ENCODE results near the gene PTP4A1.
A peak's percentile ranks its signal among the peaks of the same experiment; 100 is the strongest.

Gene PTP4A1

GRCh38 chr6:63526931-63527330 is 45.3 kb upstream of the PTP4A1 start:
- Histone ChIP-seq H2BK120ac (ENCODE audit: low read depth, low read length) (no peak overlapping the region), H3K27me3 (ENCODE audit: control insufficient read depth in 3 of 3, insufficient read depth in 3 of 3, low read depth in 1 of 3, low read length in 3 of 3) (no peaks in the 10 kb centered on the region), H3K27ac (replicated peaks; ENCODE audit: low read length) (no peak overlapping the region)

GRCh38 chr6:63527658-63528514 is 44.4 kb upstream of the PTP4A1 start:
- Histone ChIP-seq H3K14ac (ENCODE audit: low read length) (no peak overlapping the region), H3K9me3 (replicated peaks in 1 of 2; ENCODE audit: control insufficient read depth in 2 of 2, insufficient read depth in 1 of 2, low read depth in 1 of 2, low read length in 2 of 2) (peaks cover 0 to 1% of the 10 kb centered on the region in 2 donors), H3K79me1 (ENCODE audit: low read depth, low read length) (peaks cover 2% of the 10 kb centered on the region), H2BK15ac (ENCODE audit: low read length) (no peak overlapping the region), H3K4ac (ENCODE audit: low read length) (no peak overlapping the region), H4K91ac (ENCODE audit: low read depth, low read length, poor library complexity) (no peak overlapping the region), H3K36me3 (replicated peaks in 1 of 2; ENCODE audit: control insufficient read depth in 2 of 2, insufficient read depth in 2 of 2, low read length in 2 of 2) (no peaks in the 10 kb centered on the region), H3K4me1 (ENCODE audit: control insufficient read depth in 2 of 2, insufficient read depth in 1 of 2, low read depth in 1 of 2, low read length in 2 of 2) (no peaks in the 10 kb centered on the region), H3K9ac (ENCODE audit: low read depth, low read length, poor library complexity) (no peak overlapping the region), H2BK5ac (ENCODE audit: low read length) (no peak overlapping the region), H3K4me3 (ENCODE audit: low read length in 2 of 2) (no peak overlapping the region), H3K27ac (replicated peaks; ENCODE audit: low read length) (no peak overlapping the region), H3K27me3 (ENCODE audit: control insufficient read depth in 3 of 3, insufficient read depth in 3 of 3, low read depth in 1 of 3, low read length in 3 of 3) (no peaks in the 10 kb centered on the region), H2AK5ac (ENCODE audit: low read depth, low read length) (no peak overlapping the region), H4K8ac (ENCODE audit: low read depth, low read length) (no peak overlapping the region), H2BK120ac (ENCODE audit: low read depth, low read length) (no peak overlapping the region), H2AFZ (ENCODE audit: low read length) (peak overlapping the region; percentile 22), H2BK12ac (ENCODE audit: low read length) (no peak overlapping the region), H3K23ac (ENCODE audit: low read depth, low read length, poor library complexity) (no peak overlapping the region), H3K18ac (ENCODE audit: low read length) (no peak overlapping the region), H3K4me2 (ENCODE audit: insufficient read depth, low read length, poor library complexity, severe bottlenecking) (no peak overlapping the region)
- DNase-seq (ENCODE audit: low spot score) = no peak
- no CpG with 5 or more reads among the region's 6 CpGs for WGBS, 2 donors (ENCODE audit: extremely low coverage in 2 of 2, insufficient read length in 2 of 2, insufficient replicate concordance in 1 of 2)

More at GRCh38 chr6:63526931-63527330, 45.3 kb upstream of the PTP4A1 start:
- Histone ChIP-seq H3K14ac (ENCODE audit: low read length) (no peak overlapping the region), H2BK15ac (ENCODE audit: low read length) (no peak overlapping the region), H3K36me3 (replicated peaks in 1 of 2; ENCODE audit: control insufficient read depth in 2 of 2, insufficient read depth in 2 of 2, low read length in 2 of 2) (no peaks in the 10 kb centered on the region), H3K4me1 (ENCODE audit: control insufficient read depth in 2 of 2, insufficient read depth in 1 of 2, low read depth in 1 of 2, low read length in 2 of 2) (no peaks in the 10 kb centered on the region), H4K91ac (ENCODE audit: low read depth, low read length, poor library complexity) (no peak overlapping the region), H3K4ac (ENCODE audit: low read length) (no peak overlapping the region), H2BK5ac (ENCODE audit: low read length) (no peak overlapping the region), H2AFZ (ENCODE audit: low read length) (no peak overlapping the region), H4K8ac (ENCODE audit: low read depth, low read length) (no peak overlapping the region), H3K79me1 (ENCODE audit: low read depth, low read length) (peaks cover 2% of the 10 kb centered on the region), H3K4me2 (ENCODE audit: insufficient read depth, low read length, poor library complexity, severe bottlenecking) (no peak overlapping the region), H3K9me3 (replicated peaks in 1 of 2; ENCODE audit: control insufficient read depth in 2 of 2, insufficient read depth in 1 of 2, low read depth in 1 of 2, low read length in 2 of 2) (no peaks in the 10 kb centered on the region), H3K18ac (ENCODE audit: low read length) (no peak overlapping the region), H2BK12ac (ENCODE audit: low read length) (no peak overlapping the region), H3K23ac (ENCODE audit: low read depth, low read length, poor library complexity) (no peak overlapping the region), H2AK5ac (ENCODE audit: low read depth, low read length) (no peak overlapping the region), H3K9ac (ENCODE audit: low read depth, low read length, poor library complexity) (no peak overlapping the region), H3K4me3 (ENCODE audit: low read length in 2 of 2) (no peak overlapping the region)
- DNase-seq (ENCODE audit: low spot score) = no peak

- no peak overlapping the region for H2AFZ ChIP-seq (ENCODE audit: low read length)
- no peaks in the 10 kb centered on the region for H3K36me3 ChIP-seq (replicated peaks in 1 of 2; ENCODE audit: control insufficient read depth in 2 of 2, insufficient read depth in 2 of 2, low read length in 2 of 2)
- no peak overlapping the region for H3K27ac ChIP-seq (replicated peaks; ENCODE audit: low read length)
- H2AK5ac ChIP-seq (ENCODE audit: low read depth, low read length) = no peak overlapping the region
- H3K4me1 ChIP-seq (ENCODE audit: control insufficient read depth in 2 of 2, insufficient read depth in 1 of 2, low read depth in 1 of 2, low read length in 2 of 2) = no peaks in the 10 kb centered on the region
- H3K27me3 ChIP-seq (ENCODE audit: control insufficient read depth in 3 of 3, insufficient read depth in 3 of 3, low read depth in 1 of 3, low read length in 3 of 3) = no peaks in the 10 kb centered on the region
- H3K4ac ChIP-seq (ENCODE audit: low read length) = no peak overlapping the region
- no peak for DNase-seq (ENCODE audit: low spot score)
- H4K91ac ChIP-seq (ENCODE audit: low read depth, low read length, poor library complexity) = no peak overlapping the region
- H3K79me1 ChIP-seq (ENCODE audit: low read depth, low read length) = peaks cover 2% of the 10 kb centered on the region
- no peak overlapping the region for H3K4me2 ChIP-seq (ENCODE audit: insufficient read depth, low read length, poor library complexity, severe bottlenecking)
- H3K18ac ChIP-seq (ENCODE audit: low read length) = no peak overlapping the region
- no peak overlapping the region for H2BK5ac ChIP-seq (ENCODE audit: low read length)
- no peak overlapping the region for H3K9ac ChIP-seq (ENCODE audit: low read depth, low read length, poor library complexity)
- WGBS, 2 donors (ENCODE audit: extremely low coverage in 2 of 2, insufficient read length in 2 of 2, insufficient replicate concordance in 1 of 2) = no CpG with 5 or more reads among the region's 4 CpGs
- H4K8ac ChIP-seq (ENCODE audit: low read depth, low read length) = no peak overlapping the region
- H2BK12ac ChIP-seq (ENCODE audit: low read length) = no peak overlapping the region
- H2BK120ac ChIP-seq (ENCODE audit: low read depth, low read length) = no peak overlapping the region
- H3K14ac ChIP-seq (ENCODE audit: low read length) = no peak overlapping the region
- H2BK15ac ChIP-seq (ENCODE audit: low read length) = no peak overlapping the region
- no peak overlapping the region for H3K23ac ChIP-seq (ENCODE audit: low read depth, low read length, poor library complexity)
- H3K9me3 ChIP-seq (replicated peaks in 1 of 2; ENCODE audit: control insufficient read depth in 2 of 2, insufficient read depth in 1 of 2, low read depth in 1 of 2, low read length in 2 of 2) = peaks cover 0 to 1% of the 10 kb centered on the region in 2 donors
- no peak overlapping the region for H3K4me3 ChIP-seq (ENCODE audit: low read length in 2 of 2)
Measured at GRCh38 chr6:63529498-63529897, 42.8 kb upstream of the PTP4A1 start.

- H2AFZ ChIP-seq (ENCODE audit: low read length) = no peak overlapping the region
- no peak overlapping the region for H2BK12ac ChIP-seq (ENCODE audit: low read length)
- no peak overlapping the region for H3K4ac ChIP-seq (ENCODE audit: low read length)
- H2BK15ac ChIP-seq (ENCODE audit: low read length) = no peak overlapping the region
- H3K9me3 ChIP-seq (replicated peaks in 1 of 2; ENCODE audit: control insufficient read depth in 2 of 2, insufficient read depth in 1 of 2, low read depth in 1 of 2, low read length in 2 of 2) = peaks cover 0 to 1% of the 10 kb centered on the region in 2 donors
- no peak overlapping the region for H2AK5ac ChIP-seq (ENCODE audit: low read depth, low read length)
- no peak overlapping the region for H3K23ac ChIP-seq (ENCODE audit: low read depth, low read length, poor library complexity)
- no peak overlapping the region for H3K4me2 ChIP-seq (ENCODE audit: insufficient read depth, low read length, poor library complexity, severe bottlenecking)
- no CpG with 5 or more reads among the region's 3 CpGs for WGBS, 2 donors (ENCODE audit: extremely low coverage in 2 of 2, insufficient read length in 2 of 2, insufficient replicate concordance in 1 of 2)
- DNase-seq (ENCODE audit: low spot score) = no peak
- no peak overlapping the region for H4K91ac ChIP-seq (ENCODE audit: low read depth, low read length, poor library complexity)
- H2BK120ac ChIP-seq (ENCODE audit: low read depth, low read length) = no peak overlapping the region
- no peak overlapping the region for H3K4me3 ChIP-seq (ENCODE audit: low read length in 2 of 2)
- no peak overlapping the region for H3K18ac ChIP-seq (ENCODE audit: low read length)
- no peak overlapping the region for H3K9ac ChIP-seq (ENCODE audit: low read depth, low read length, poor library complexity)
- H3K27me3 ChIP-seq (ENCODE audit: control insufficient read depth in 3 of 3, insufficient read depth in 3 of 3, low read depth in 1 of 3, low read length in 3 of 3) = no peaks in the 10 kb centered on the region
- H3K4me1 ChIP-seq (ENCODE audit: control insufficient read depth in 2 of 2, insufficient read depth in 1 of 2, low read depth in 1 of 2, low read length in 2 of 2) = no peaks in the 10 kb centered on the region
- H3K14ac ChIP-seq (ENCODE audit: low read length) = no peak overlapping the region
- no peak overlapping the region for H4K8ac ChIP-seq (ENCODE audit: low read depth, low read length)
- H3K36me3 ChIP-seq (replicated peaks in 1 of 2; ENCODE audit: control insufficient read depth in 2 of 2, insufficient read depth in 2 of 2, low read length in 2 of 2) = no peaks in the 10 kb centered on the region
- H3K27ac ChIP-seq (replicated peaks; ENCODE audit: low read length) = no peak overlapping the region
- H3K79me1 ChIP-seq (ENCODE audit: low read depth, low read length) = peaks cover 2% of the 10 kb centered on the region
- no peak overlapping the region for H2BK5ac ChIP-seq (ENCODE audit: low read length)
Measured at GRCh38 chr6:63530182-63530581, 42.1 kb upstream of the PTP4A1 start.
